HG02852 (cell line): Measurements from ENCODE around the gene SUPT6H.
"Not testable (repeated sequence)": the region's sequence is repeated elsewhere in the genome, so short reads cannot be mapped to it uniquely, and the experiment has no call there.

ENCODE experiments used
- ATAC-seq: cut with Tn5 transposase; IDR thresholded peaks from one replicate; pipeline ENCODE4 v1.9.1; 2021; ENCODE audit warnings: mild to moderate bottlenecking, moderate library complexity; ENCODE audit not compliant: unreplicated experiment

Gene SUPT6H

DNA sequence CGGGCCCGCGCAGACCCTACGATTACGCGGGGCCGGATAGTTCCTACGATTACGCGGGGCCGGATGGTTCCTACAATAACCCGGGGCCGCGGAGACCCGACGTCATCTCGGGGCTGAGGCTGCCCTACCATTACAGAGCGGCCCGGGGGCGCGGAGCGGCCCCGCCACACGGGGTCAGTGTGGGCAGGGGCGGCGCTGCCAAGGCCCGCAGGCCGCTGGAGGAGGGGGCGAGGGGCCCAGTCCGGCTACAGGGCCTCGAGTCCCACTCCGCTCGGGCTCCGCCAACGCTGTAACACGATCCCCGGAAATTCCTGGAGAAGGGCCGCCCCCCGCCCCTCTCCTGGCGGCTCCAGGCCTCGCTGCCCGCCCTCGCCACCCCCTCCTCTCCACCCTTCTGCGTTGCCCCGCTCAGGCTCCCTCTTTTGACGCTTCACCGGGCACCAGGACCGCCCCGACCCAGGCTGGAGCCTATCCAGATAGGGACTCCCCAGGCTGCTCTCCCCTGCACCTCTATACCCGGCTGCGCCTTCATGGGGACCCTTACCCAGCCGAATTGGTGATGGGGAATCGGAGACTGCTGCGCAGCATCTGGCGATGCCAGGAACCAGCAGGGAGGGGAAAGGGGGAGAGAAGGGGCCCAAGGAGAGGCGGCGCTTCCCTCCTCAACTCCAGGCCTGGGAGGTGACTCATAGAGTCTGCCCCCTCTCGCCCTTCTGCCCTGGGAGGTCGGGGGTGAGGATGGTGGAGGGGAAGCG lies 55.8 kb downstream of the SUPT6H start, which contains the start of gene RAB34:
Gene RAB34, minus strand, starts transcription at position 291 of the 755 bp plus-strand sequence. CDS start 602 bp downstream, outside the sequence.
- ATAC-seq: no peak

- ATAC-seq: no peak
These were observed 56.5 kb downstream of the SUPT6H start for GRCh38 chr17:28718333-28719020.

GRCh38 chr17:28719021-28719433 lies 57.0 kb downstream of the SUPT6H start:
- ATAC-seq: no peak

- no peak for ATAC-seq
These were observed 58.4 kb downstream of the SUPT6H start for GRCh38 chr17:28720247-28720996.

DNA sequence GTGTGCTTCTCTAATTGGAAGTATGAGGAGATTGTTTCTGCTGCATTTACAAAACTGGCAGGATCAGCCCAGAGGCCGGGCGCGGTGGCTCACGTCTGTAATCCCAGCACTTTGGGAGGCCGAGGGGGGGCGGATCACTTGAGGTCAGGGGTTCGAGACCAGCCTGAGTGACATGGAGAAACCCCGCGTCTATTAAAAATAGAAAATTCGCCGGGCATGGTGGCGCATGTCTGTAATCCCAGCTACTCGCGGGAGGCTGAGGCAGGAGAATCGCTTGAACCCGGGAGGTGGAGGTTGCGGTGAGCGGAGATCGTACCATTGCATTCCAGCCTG lies 59.0 kb downstream of the SUPT6H start:
- not testable (repeated sequence) for ATAC-seq

- no peak for ATAC-seq
These were observed 60.6 kb downstream of the SUPT6H start for GRCh38 chr17:28722417-28723158.

DNA sequence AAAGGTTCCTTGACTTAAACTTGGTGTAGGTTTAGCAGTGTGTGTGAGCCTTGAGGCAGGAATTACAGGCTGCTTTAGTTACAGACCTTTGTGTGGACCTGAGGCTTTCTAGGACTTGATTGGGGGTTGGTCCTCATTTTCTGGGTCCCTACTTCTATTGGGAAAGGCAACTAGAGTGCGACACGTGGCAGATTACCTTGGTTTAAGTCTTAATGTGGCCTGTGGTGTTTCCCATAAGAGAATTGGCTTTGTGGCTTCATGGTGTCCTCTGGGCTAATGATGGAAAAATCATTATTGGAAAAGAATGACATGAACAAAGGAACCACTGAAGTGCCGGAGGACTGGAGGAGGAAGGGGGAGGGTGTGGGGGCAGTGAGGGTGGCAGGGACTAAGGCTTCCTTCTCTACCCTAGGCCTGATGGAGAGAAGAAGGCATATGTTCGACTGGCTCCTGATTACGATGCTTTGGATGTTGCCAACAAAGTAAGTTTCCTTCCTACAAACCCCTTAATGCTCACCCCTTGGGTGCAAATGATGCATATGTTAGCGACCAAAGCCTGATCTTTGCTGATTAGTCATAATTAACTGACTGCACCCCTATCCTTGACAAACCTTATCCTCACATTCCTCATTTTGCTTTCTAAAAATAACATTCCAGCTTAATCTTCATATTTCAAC lies 61.3 kb downstream of the SUPT6H start:
- ATAC-seq: no peak

GRCh38 chr17:28723836-28724499 lies 62.0 kb downstream of the SUPT6H start:
- ATAC-seq: not testable (repeated sequence)

DNA sequence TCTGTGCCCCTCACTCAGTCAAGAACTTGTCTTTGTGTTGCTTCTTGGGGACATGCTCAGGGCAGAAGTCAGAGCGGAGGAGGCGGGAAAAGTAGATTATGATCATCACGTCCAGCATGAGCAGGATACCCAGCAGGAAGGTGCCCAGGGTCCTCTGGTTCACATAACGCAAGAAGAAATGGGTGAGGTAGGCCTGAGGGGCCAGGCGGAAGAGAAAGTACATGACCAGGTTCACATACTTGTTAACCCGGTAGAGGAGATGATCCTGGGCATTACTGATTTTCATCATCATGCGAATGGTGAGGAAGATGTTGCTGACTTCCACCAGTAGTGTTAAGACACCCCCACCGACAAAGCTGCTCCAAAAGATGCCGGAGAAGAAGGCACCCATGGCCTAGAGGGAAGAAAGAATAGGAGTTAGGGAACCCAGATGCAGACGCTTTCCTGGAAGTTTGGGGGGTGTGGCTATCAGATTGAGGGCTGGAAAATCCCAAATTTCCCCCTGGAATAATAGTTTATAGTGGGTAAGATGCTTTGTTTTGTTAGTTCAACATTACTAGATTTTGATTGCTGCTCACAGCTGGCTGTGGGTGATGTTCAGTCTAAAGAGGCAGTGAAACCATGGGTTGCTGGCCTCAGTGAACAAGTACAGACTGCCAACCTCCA lies 62.6 kb downstream of the SUPT6H start:
- ATAC-seq: no peak

GRCh38 chr17:28725166-28725659 lies 63.2 kb downstream of the SUPT6H start:
- ATAC-seq: no peak

DNA sequence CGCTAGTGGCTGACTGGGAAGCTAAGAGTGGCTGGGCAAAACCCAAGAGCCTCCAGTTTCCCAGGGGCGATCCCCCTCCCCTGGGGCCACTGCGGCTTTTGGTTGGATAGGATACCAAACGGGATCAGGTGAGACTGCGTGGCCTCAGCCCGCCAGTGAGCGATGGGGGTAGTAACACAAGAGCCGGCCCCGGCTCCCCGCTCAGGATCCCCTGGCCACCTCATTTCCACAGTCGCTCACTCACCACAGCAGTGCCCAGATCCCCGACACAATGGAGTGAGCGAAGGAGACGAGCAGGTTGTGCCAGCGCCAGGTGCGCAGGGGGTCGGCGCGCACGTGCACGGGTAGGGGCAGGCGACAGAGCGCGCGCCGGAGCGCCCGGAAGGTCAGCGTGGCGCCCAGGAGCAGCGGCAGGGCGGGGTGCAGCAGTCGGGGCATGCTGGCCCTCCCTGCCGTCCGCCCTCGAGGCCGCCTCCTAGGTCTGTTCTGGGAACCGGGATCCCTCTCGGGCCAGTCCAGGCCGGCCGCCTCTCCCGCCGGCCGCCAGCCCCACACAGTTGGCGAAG lies 63.7 kb downstream of the SUPT6H start:
- ATAC-seq: no peak

DNA sequence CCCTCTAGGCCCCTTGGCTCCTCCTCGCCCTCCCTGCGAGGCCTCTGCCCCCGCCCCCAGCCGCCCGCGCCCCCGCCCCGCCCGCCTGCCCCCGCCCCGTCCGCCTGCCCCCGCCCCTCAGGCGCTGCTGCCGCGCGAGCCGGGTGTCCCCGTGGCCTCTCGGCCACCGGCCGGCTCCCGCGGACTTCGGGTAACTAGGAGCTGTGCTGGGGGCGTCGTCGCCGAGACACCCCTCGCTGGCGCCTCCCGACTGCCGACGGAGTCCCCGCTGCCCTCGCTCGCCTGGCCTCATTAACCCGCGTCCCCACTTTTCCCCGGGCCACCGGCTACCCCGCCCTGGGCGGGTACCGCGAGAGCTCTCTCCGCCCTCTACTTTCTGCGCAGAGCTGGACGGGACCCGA lies 64.2 kb downstream of the SUPT6H start, which contains the start of gene TLCD1:
Gene TLCD1, minus strand, starts transcription at position 8 of the 401 bp plus-strand sequence. CDS start 136 bp downstream, outside the sequence.
- no peak for ATAC-seq

GRCh38 chr17:28726627-28727491 lies 64.9 kb downstream of the SUPT6H start:
- peak; percentile 29 for ATAC-seq

DNA sequence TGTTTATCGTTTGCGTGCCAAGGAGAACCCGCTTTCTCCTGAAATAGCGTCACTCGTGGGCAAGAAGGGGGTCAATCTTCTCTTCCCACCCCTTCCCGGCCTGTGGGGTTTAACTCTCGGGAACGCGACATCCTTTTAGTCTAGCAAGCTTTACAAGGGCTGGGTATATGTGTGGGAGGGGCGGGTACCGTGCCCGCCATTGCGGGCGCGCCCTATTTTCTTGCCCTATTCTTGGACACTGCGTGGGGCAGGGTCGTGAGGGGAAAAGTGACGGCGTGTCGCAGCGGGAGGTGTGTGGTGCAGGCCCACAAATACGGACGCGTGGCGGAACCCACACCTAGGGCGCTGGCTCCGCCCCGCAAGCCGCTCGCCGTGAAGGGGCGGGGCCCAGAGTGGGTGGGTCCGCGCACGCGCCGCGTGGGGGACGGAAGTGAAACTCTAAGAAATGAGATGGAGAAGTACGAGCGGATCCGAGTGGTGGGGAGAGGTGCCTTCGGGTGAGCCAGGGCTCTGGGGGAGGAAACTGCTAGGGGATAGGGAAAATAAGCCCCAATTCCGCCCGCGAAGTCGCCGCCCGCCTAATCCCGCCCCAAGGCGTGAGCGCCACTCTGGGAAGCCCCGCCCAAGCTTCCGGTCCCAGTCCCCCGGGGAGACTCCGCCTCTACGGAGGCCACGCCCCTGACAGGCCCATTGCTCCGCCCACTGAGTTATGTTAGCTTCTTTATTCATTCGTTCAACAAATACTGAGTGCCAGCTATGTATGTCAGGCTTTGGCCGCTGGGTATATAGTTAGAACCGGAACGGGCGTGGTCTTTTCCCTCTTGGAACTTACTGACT lies 66.6 kb downstream of the SUPT6H start, which contains the start of gene NEK8:
Gene NEK8, plus strand, starts transcription at position 425 of the 837 bp plus-strand sequence. Its CDS starts 26 bp downstream, at position 451.
- peak; percentile 43 for ATAC-seq

DNA sequence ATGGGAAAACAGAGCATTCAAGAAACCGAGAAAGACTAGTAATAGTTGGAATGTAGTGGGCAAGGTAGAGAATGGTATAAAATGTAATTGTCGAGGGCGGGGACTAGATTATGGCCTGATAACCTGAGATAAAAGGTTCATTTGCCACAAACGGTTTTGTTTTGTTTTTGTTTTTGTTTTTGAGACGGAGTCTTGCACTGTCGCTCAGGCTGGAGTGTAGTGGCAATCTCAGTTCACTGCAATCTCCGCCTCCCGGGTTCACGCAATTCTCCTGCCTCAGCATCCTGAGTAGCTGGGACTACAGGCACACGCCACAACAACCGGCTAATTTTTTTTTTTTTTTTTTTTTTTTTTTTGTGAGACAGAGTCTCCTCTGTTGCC lies 67.9 kb downstream of the SUPT6H start:
- no peak for ATAC-seq

DNA sequence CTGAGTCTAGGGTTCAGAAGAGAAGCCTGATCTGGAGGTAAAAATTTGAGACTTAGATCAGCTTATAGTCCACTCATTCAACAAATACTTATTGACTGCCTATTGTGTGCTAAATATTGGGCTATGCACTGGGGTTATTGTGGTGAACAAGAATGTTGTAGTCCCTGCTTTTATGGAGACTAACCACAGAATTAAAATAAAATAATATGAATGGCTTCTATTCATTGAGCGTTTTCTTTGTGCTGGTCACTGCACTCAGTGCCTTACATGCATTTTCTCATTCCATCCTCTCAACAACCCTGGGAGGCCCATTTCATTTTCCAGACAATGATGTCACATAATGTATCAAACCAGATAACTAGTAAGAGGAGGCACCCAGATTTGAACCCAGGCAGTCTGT lies 71.3 kb downstream of the SUPT6H start:
- no peak for ATAC-seq
